ENCODE results near the gene PTPN1. TPM values are rescaled to one million over a fixed set of nuclear protein-coding genes. Genes with fewer than 3 reads are reported as not detected.

PTPN1 gene
- total and polyA plus RNA-seq, 2 of the 4 experiments (the other 2 are of a cell fraction), result 31.7 to 37.4 TPM

- H3K4me2 ChIP-seq (ENCODE audit: low read depth, low read length), result no peak overlapping the region
- H3K27me3 ChIP-seq (ENCODE audit: control insufficient read depth, insufficient read depth, low read length), result no peaks in the 10 kb centered on the region
- no peak overlapping the region for H4K8ac ChIP-seq (ENCODE audit: low read depth in 2 of 2, low read length in 2 of 2)
- peaks cover 10% of the 10 kb centered on the region; the same call in 1 of the 2 replicates for H3K4me1 ChIP-seq (ENCODE audit: control insufficient read depth, insufficient read depth, low read length)
- no peak overlapping the region for H4K5ac ChIP-seq (ENCODE audit: low read depth, low read length)
- no peak overlapping the region for H3K14ac ChIP-seq (replicated peaks; ENCODE audit: low read depth, low read length)
- dilution Hi-C loops (cut with HindIII; ENCODE audit: low sequenced_read_pairs, unreplicated experiment), result no loop called here
- CTCF ChIA-PET, result no interaction called here
- no peak overlapping the region for H3K56ac ChIP-seq (ENCODE audit: extremely low read depth, insufficient read depth, low read length)
- no peak overlapping the region for H3K27ac ChIP-seq (ENCODE audit: insufficient read depth, low read length)
- TF ChIP-seq RAD21 (IDR thresholded peaks at IDR 0.05; ENCODE audit: low read length) (no peak), CEBPB (IDR thresholded peaks at IDR 0.05; ENCODE audit: low read depth, low read length) (no peak)
- no TSS peak for BruUV-seq (replicated peaks)
- no peak overlapping the region for H3K4me3 ChIP-seq (ENCODE audit: insufficient read depth, low read depth, low read length)
- no peak overlapping the region for H2BK15ac ChIP-seq (ENCODE audit: low read depth, low read length)
- no peak overlapping the region for H4K91ac ChIP-seq (ENCODE audit: insufficient read depth, low read depth, low read length)
- no peaks in the 10 kb centered on the region for H3K9me3 ChIP-seq (ENCODE audit: control insufficient read depth, insufficient read depth, low read length)
- H2BK120ac ChIP-seq (ENCODE audit: low read depth, low read length), result no peak overlapping the region
- H2AFZ ChIP-seq (replicated peaks; ENCODE audit: low read length, poor library complexity), result no peak overlapping the region
- no peak overlapping the region for H3K18ac ChIP-seq (ENCODE audit: low read depth, low read length)
- in situ Hi-C loops (cut with MboI; ENCODE audit: low sequenced_read_pairs), result no loop called here
- H3K4ac ChIP-seq (ENCODE audit: low read depth, low read length), result no peak overlapping the region
- H2BK20ac ChIP-seq (ENCODE audit: low read depth, low read length), result no peak overlapping the region
- ATAC-seq (ENCODE audit: low read depth) (no peak), DNase-seq (no peak)
- intact Hi-C loops (cut with micrococcal nuclease), result no loop called here
- H3K79me1 ChIP-seq (ENCODE audit: low read depth in 1 of 2, low read length in 2 of 2), result 0 out of 4 replicates have a peak, but pooled peaks cover 0 to 5% of the 10 kb centered on the region in 2 experiments
- peaks cover 6% of the 10 kb centered on the region; the same call in 1 of the 2 replicates for H3K36me3 ChIP-seq (ENCODE audit: control insufficient read depth, insufficient read depth, low read length)
- no peak overlapping the region for H3K23ac ChIP-seq (ENCODE audit: low read depth, low read length)
- no peak overlapping the region for H2AK5ac ChIP-seq (ENCODE audit: low read depth, low read length)
- no peak overlapping the region for H2BK5ac ChIP-seq (ENCODE audit: low read depth, low read length, poor library complexity, severe bottlenecking)
- WGBS, 2 experiments (ENCODE audit: extremely low coverage in 2 of 2, insufficient read length in 1 of 2), result 87% methylated on average over 13 of the region's 22 CpGs; no CpG with 5 or more reads in 1 of the 2 experiments
- H4K20me1 ChIP-seq (ENCODE audit: insufficient read depth, low read length), result no peaks in the 10 kb centered on the region; the same call in 1 of the 2 replicates
- peak overlapping the region; percentile 39 for H2AK9ac ChIP-seq (replicated peaks; ENCODE audit: low read depth, low read length, poor library complexity)
- H3K9me1 ChIP-seq (ENCODE audit: insufficient read depth, low read length), result peaks cover 15% of the 10 kb centered on the region; the same call in 1 of the 2 replicates
- no peak overlapping the region for H3K9ac ChIP-seq (ENCODE audit: low read depth, low read length)
- POLR2A ChIA-PET (ENCODE audit: unreplicated experiment), result no interaction called here
Observed at GRCh38 chr20:50597406-50597969, 87.3 kb downstream of the PTPN1 start.
